ENCODE measurements around the gene BBS9.

GRCh38 chr7:33276325-33276724, 147.0 kb downstream of the BBS9 start:
- no peak for TF ChIP-seq CTCF (IDR thresholded peaks at IDR 0.05)
- no peak for TF ChIP-seq POLR2A (IDR thresholded peaks at IDR 0.05)
- TF ChIP-seq POLR2AphosphoS5 (IDR thresholded peaks at IDR 0.05; ENCODE audit: insufficient read depth in 1 of 2, low read depth in 1 of 2): no peak
